ENCODE results near the gene MICAL3. TPM values are rescaled to one million over a fixed set of nuclear protein-coding genes. Genes with fewer than 3 reads are reported as not detected.

MICAL3 gene
- total and polyA plus RNA-seq, 9 of the 15 experiments (the other 6 are each of a cell fraction or from before 2014, with no cell fraction given): 0.53 to 32.1 (median 12.3) TPM

- TF ChIP-seq CREM (IDR thresholded peaks at IDR 0.05; ENCODE audit: low read depth): peak; percentile 73
- peak in 1 of 2 experiments; percentile 84; a peak in 2 of 4 replicates for TF ChIP-seq HDAC1 (IDR thresholded peaks at IDR 0.05)
- TF ChIP-seq SRSF7 (optimal IDR thresholded peaks at IDR 0.05; ENCODE audit: low read depth, low read length): no peak
- no peak for TF ChIP-seq EWSR1 (IDR thresholded peaks at IDR 0.05; ENCODE audit: borderline replicate concordance, low read depth, partially characterized antibody)
- TF ChIP-seq HDAC2 (IDR thresholded peaks at IDR 0.05): peak; percentile 89
- TF ChIP-seq BDP1 (IDR thresholded peaks at IDR 0.05; ENCODE audit: insufficient read depth, insufficient read length): no peak
- 0 out of 2 replicates have a peak, but pooled peaks have one; percentile 20 for TF ChIP-seq GATAD2A (IDR thresholded peaks at IDR 0.05)
- TF ChIP-seq KLF16 (IDR thresholded peaks at IDR 0.05): peak; percentile 83
- peak; percentile 13; the same call in 1 of the 2 replicates for TF ChIP-seq HDGF (IDR thresholded peaks at IDR 0.05)
- TF ChIP-seq PRDM10 (IDR thresholded peaks at IDR 0.05; ENCODE audit: partially characterized antibody): peak; percentile 7
- TF ChIP-seq ZBED1 (IDR thresholded peaks at IDR 0.05): 0 out of 2 replicates have a peak, but pooled peaks have one; percentile 30
- TF ChIP-seq ZBTB7A (IDR thresholded peaks at IDR 0.05; ENCODE audit: borderline replicate concordance, control insufficient read depth, low read depth, low read length): peak; percentile 56; the same call in 1 of the 2 replicates
- TF ChIP-seq ILF3 (IDR thresholded peaks at IDR 0.05; ENCODE audit: borderline replicate concordance): no peak
- TF ChIP-seq STAT5A (IDR thresholded peaks at IDR 0.05; ENCODE audit: borderline replicate concordance, low read length): 0 out of 2 replicates have a peak, but pooled peaks have one; percentile 42
- peak; percentile 40 to 43; a peak in 2 of 4 replicates for TF ChIP-seq NRF1 (conservative IDR thresholded peaks at IDR 0.05 in 1 of 2, IDR thresholded peaks at IDR 0.05 in 1 of 2)
- peak in 1 of 2 experiments; percentile 14 for TF ChIP-seq E2F6 (IDR thresholded peaks at IDR 0.05; ENCODE audit: borderline replicate concordance in 1 of 2, extremely low read depth in 1 of 2, insufficient read depth in 1 of 2, insufficient read length in 1 of 2, low read depth in 1 of 2, low read length in 1 of 2, poor library complexity in 1 of 2, severe bottlenecking in 1 of 2)
- no peak for TF ChIP-seq GTF3C2 (IDR thresholded peaks at IDR 0.05; ENCODE audit: borderline replicate concordance, extremely low read depth, insufficient read length)
- TF ChIP-seq MLLT1 (IDR thresholded peaks at IDR 0.05): 0 out of 4 replicates have a peak, but pooled peaks of 1 of the 2 experiments have one; percentile 24
- 0 out of 4 replicates have a peak, but pooled peaks of 1 of the 2 experiments have one; percentile 13 for TF ChIP-seq NONO (IDR thresholded peaks at IDR 0.05; ENCODE audit: low read depth in 2 of 2, low read length in 1 of 2)
Observed at GRCh38 chr22:17920145-17920605, 104.2 kb downstream of the MICAL3 start (continued).

All from K562 (cell line).